Islet precursor cell (in vitro differentiated cells): ENCODE results near the gene GALNT10.

Experiments used
- DNase-seq: peaks from one replicate; pipeline ENCODE4 v3.0.0-alpha.2; 2018

GALNT10 gene

GRCh38 chr5:154388842-154389241 lies 198.3 kb downstream of the GALNT10 start:
- no peak for DNase-seq

GRCh38 chr5:154390096-154390495 lies 199.6 kb downstream of the GALNT10 start:
- no peak for DNase-seq

- DNase-seq, result no peak
These were observed 200.3 kb downstream of the GALNT10 start for GRCh38 chr5:154390746-154391359.

- DNase-seq, result no peak
These were observed 201.3 kb downstream of the GALNT10 start for GRCh38 chr5:154391788-154392187.

GRCh38 chr5:154393850-154394249 lies 203.3 kb downstream of the GALNT10 start:
- no peak for DNase-seq

GRCh38 chr5:154394307-154394706 lies 203.8 kb downstream of the GALNT10 start:
- DNase-seq, result no peak

- DNase-seq, result peak; percentile 68
These were observed 205.0 kb downstream of the GALNT10 start for GRCh38 chr5:154395407-154396106.

- DNase-seq, result no peak
These were observed 205.6 kb downstream of the GALNT10 start for GRCh38 chr5:154396128-154396527.

GRCh38 chr5:154397652-154398406 lies 207.3 kb downstream of the GALNT10 start:
- DNase-seq, result no peak

- no peak for DNase-seq
These were observed 210.1 kb downstream of the GALNT10 start for GRCh38 chr5:154400678-154401077.

- no peak for DNase-seq
These were observed 210.8 kb downstream of the GALNT10 start for GRCh38 chr5:154401355-154401754.

GRCh38 chr5:154401931-154402330 lies 211.4 kb downstream of the GALNT10 start:
- no peak for DNase-seq

GRCh38 chr5:154402611-154403010 lies 212.1 kb downstream of the GALNT10 start:
- DNase-seq, result no peak

- DNase-seq, result no peak
These were observed 212.7 kb downstream of the GALNT10 start for GRCh38 chr5:154403234-154403633.

- DNase-seq, result peak; percentile 51
These were observed 213.3 kb downstream of the GALNT10 start for GRCh38 chr5:154403776-154404387.

GRCh38 chr5:154405078-154405792 lies 214.7 kb downstream of the GALNT10 start:
- peak; percentile 95 for DNase-seq

- DNase-seq, result peak; percentile 80
These were observed 215.7 kb downstream of the GALNT10 start for GRCh38 chr5:154406231-154406630.

- DNase-seq, result no peak
These were observed 216.3 kb downstream of the GALNT10 start for GRCh38 chr5:154406826-154407225.

- DNase-seq, result peak; percentile 16
These were observed 218.3 kb downstream of the GALNT10 start for GRCh38 chr5:154408811-154409210.

- DNase-seq, result peak; percentile 23
These were observed 218.8 kb downstream of the GALNT10 start for GRCh38 chr5:154409230-154409840.

GRCh38 chr5:154410008-154410407 lies 219.5 kb downstream of the GALNT10 start:
- no peak for DNase-seq

- DNase-seq, result peak; percentile 28
These were observed 220.3 kb downstream of the GALNT10 start for GRCh38 chr5:154410786-154411185.
